GM21737 (cell line): ENCODE results near the gene TRIM5.

Experiments used
- ATAC-seq: cut with Tn5 transposase; IDR thresholded peaks from one replicate; pipeline ENCODE4 v1.9.1; 2021; ENCODE audit warnings: mild to moderate bottlenecking, moderate library complexity; ENCODE audit not compliant: unreplicated experiment

TRIM5 gene

GRCh38 chr11:5626196-5626595, 58.7 kb downstream of the TRIM5 start:
- ATAC-seq, result no peak

- ATAC-seq, result no peak
These were observed 59.6 kb downstream of the TRIM5 start for GRCh38 chr11:5625281-5625680.

DNA sequence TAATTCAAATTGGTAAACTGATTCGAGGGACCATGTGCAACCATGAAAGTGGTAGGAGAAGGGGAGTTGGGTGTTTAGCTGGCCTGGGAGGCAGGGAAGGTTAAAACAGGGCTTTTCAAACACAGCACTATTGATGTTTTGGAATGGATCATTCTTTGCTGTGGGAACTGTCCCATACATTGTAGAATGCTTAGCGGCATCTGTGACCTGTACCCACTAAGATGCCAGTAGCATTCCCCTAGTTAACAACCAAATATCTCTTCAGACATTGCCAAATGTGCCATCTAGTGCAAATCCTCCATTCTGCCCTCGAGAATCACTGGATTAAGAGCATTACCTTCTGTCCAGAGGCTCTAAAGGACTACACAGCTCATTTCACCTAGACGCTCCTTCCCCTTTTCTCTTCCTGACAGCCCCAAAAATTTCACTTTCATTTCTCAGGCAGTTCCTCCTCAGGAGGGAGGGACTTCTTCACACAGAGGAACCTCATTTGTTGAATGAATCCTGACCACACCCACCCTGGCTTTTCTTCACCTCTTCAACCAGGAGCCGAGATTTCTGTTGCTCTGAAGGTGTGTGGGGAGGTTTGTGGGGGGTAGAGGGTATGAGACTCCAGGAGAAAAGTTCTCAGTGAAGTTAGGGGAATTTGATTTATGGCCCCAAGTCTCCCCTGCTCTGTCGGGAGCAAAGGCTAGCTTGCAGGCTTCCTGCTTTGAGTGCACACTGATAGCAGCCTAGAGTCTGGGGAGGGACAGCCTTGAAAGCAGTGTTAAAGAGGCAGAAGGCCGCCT, 60.2 kb downstream of the TRIM5 start, which contains the start of gene TRIM34:
TSS of gene TRIM34 (plus strand) at position 513 of the 791 bp plus-strand sequence. CDS start 7,331 bp downstream, outside the sequence.
- ATAC-seq, result peak; percentile 97

GRCh38 chr11:5622802-5623201, 62.1 kb downstream of the TRIM5 start:
- ATAC-seq, result no peak

DNA sequence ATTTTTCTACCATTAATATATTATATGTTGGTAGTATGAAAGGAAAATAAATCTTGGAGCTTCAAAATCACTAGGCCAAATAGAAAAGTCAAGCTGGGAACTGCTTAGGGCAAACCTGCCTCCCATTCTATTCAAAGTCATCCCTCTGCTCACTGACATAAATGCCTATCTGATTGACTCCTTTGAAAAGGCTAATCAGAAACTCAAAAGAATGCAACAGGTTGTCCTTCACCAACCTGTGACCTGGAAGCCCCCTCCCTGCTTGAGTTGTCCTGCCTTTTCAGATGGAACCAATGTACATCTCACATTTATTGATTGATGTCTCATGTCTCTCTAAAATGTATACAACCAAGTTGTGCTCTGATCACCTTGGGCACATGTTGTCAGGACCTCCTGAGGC, 63.3 kb downstream of the TRIM5 start:
- ATAC-seq, result no peak

- ATAC-seq, result no peak
These were observed 64.0 kb downstream of the TRIM5 start for GRCh38 chr11:5620651-5621521.

DNA sequence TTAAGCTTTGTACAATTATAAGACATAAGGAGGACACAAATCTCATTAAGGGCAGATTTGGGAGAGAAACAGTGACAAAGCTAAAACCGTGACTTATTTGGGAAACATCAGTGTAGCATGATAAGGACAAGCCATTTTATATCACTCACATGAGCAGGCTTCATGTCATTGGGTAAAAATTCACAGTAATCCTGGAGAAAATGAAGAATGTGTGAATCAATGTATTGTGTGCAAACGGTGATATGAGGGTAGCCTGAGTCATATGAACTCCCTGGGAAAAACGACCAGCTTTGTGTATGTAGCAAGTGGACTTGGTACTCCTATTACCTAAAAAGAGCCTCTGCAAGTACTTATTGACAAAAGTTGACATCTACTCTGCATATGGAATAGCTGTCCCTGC, 66.1 kb downstream of the TRIM5 start:
- no peak for ATAC-seq
